ENCODE results near the gene SLC16A14. TPM values are rescaled to one million over a fixed set of nuclear protein-coding genes. Genes with fewer than 3 reads are reported as not detected.

Gene SLC16A14
- total RNA-seq, 2 donors from 2014 or later: 2.5 to 20.4 TPM

Other genes with a start within 250 kb of the SLC16A14 start
- 100 to 1,000 TPM; 183 to 188 TPM for gene TRIP12, start 146.9 kb downstream of the SLC16A14 start, total RNA-seq
- gene FBXO36, start 146.4 kb downstream of the SLC16A14 start, total RNA-seq: 1 to 10 TPM; 1.6 to 2.3 TPM
- gene SP110, start 151.1 kb upstream of the SLC16A14 start, total RNA-seq: 10 to 100 TPM; 16.2 to 21.5 TPM
- 1 to 10 TPM; 1.1 to 2.6 TPM for gene SP140, start 156.8 kb upstream of the SLC16A14 start, total RNA-seq